HG02642 (cell line): ENCODE results near the gene TRIP10.
"Not testable (repeated sequence)": the region's sequence is repeated elsewhere in the genome, so short reads cannot be mapped to it uniquely, and the experiment has no call there.

Experiments
- ATAC-seq: cut with Tn5 transposase; IDR thresholded peaks from one replicate; pipeline ENCODE4 v1.9.1; 2021; ENCODE audit warnings: mild to moderate bottlenecking; ENCODE audit not compliant: unreplicated experiment, poor library complexity

The TRIP10 gene, protein sequence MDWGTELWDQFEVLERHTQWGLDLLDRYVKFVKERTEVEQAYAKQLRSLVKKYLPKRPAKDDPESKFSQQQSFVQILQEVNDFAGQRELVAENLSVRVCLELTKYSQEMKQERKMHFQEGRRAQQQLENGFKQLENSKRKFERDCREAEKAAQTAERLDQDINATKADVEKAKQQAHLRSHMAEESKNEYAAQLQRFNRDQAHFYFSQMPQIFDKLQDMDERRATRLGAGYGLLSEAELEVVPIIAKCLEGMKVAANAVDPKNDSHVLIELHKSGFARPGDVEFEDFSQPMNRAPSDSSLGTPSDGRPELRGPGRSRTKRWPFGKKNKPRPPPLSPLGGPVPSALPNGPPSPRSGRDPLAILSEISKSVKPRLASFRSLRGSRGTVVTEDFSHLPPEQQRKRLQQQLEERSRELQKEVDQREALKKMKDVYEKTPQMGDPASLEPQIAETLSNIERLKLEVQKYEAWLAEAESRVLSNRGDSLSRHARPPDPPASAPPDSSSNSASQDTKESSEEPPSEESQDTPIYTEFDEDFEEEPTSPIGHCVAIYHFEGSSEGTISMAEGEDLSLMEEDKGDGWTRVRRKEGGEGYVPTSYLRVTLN

DNA sequence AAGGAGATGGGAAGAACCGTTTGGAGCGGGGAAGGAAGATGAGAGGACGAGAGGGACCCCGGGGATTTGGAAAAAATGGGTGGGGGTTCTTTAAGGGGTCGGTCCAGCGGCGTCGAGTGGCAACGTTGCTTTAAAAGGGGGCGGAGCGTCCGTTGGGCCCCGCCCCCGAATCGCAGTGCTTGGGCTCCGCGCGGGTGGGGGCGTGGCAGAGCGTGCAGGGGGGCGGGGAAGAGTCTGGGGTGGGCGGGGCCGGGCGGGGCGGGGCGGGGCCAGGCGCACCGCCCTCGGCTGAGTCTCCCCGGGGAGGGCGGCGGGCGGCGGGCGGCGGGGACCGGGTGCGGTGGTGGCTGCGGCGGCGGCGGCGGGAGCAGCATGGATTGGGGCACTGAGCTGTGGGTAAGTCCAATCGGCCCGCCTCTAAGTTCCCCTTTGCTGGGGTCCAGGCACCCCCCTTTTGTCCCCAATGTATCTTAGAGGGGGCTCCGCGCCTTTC is at the start of gene TRIP10:
Gene TRIP10 (plus strand): TSS at position 291 of the 493 bp plus-strand sequence. CDS start 82 bp downstream, at position 373.
- no peak for ATAC-seq

DNA sequence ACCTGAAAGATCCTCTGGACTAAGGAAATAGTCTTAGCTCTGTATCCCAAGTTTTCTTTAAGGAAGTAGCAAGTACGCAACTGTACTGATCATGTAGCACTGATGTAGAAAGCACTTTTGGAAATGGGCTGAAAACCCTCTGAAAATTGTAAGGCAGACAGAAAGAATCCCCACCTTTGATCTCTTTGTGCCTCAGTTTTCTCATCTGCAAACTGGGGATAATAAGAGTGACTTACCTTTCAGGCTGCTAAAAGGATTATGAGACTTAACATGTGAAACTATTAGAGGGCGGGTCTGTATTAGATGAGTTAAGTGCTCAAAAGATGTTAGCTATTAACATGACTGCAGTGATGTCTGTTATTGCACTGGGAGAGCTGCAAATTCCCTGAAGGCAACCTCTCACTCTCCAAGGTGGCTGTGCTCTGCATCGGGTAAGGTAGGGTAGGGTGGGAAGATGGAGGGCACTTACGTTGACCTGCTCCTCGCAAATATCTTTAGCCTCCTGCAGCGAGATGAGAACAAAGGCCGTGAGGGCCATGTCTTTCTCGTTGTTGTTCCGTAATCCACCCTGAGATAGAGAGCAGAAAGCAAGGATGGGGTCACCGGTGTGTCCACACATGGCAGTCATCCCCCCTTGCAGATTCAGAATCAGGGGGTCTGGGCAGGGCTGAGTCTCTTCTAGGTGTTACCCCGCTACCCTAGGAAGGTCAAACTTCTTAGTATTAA is 49.2 kb upstream of the TRIP10 start:
- ATAC-seq: no peak

DNA sequence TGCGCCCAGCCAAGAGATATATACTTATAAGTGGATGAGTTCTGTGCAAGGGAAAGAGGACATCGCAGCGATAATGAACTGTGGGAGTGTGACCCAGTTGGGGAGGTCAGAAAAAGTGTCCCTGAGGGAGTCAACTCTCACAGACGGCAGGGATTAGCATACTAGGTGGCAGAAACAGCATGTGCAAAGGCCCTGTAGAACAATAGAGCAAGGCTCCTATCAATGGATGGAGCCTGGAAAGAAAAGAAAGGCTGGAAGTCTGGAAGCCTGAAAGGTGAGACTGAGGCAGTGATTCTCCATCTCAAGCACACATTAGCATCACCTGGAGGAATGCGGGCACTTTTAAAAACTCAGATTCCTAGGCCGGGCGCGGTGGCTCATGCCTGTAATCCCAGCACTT is 48.1 kb upstream of the TRIP10 start:
- no peak for ATAC-seq

DNA sequence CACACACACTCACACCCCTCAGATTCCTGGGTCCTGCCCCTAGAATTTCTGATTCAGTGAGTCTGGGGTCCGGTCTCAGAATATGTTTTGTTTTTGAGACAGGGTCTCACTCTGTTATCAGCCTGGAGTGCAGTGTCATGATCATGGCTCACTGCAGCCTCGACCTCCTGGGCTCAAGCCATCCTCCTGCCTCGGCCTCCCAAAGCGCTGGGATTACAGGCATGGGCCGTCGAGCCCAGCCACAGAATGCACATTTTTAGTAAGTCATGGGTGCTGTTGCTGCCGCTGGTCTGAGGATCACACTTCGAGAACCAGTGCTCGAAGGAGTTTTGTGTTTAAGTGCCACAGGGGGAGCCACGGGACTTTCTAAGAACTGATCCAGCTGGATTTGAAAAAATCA is 47.5 kb upstream of the TRIP10 start:
- no peak for ATAC-seq

DNA sequence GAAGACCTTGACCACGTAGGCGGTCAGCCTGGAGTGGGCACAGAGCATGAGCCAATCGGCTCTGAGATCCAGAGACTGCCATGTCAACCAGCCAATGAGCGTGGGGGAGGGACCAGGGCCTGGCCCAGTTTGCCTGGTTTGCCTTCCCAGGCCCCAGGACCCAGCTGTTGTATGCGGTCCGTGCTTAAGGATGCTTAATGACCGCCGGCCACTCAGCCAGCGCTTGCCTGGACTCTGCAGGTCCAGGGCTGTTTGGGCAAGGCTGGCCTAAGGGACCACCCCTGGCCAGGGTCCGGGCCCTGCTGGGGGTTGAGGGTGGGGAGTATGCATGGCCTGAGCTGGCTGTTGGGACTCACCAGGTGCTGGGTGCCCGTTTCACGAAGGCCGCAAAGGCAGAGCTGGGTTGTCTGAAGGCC is 46.4 kb upstream of the TRIP10 start:
- no peak for ATAC-seq

DNA sequence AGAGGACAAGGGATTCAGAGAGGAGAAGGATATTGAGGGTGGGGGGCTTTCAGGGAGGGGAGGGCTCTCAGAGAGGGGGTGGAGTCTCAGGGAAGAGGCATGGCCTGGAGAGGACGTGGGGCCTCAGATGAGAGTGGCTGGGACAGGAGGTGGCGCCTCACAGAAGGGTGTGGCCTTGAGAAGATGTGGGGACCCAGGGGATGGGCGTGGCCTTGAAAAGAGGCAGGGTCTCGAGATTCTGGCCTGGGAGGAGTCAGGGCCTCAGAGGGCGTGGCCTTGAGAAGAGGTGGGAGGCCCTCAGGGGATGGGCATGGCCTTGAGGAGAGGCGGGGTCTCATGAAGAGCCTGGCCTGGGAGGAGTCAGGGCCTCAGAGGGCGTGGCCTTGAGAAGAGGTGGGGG is 45.8 kb upstream of the TRIP10 start:
- no peak for ATAC-seq

DNA sequence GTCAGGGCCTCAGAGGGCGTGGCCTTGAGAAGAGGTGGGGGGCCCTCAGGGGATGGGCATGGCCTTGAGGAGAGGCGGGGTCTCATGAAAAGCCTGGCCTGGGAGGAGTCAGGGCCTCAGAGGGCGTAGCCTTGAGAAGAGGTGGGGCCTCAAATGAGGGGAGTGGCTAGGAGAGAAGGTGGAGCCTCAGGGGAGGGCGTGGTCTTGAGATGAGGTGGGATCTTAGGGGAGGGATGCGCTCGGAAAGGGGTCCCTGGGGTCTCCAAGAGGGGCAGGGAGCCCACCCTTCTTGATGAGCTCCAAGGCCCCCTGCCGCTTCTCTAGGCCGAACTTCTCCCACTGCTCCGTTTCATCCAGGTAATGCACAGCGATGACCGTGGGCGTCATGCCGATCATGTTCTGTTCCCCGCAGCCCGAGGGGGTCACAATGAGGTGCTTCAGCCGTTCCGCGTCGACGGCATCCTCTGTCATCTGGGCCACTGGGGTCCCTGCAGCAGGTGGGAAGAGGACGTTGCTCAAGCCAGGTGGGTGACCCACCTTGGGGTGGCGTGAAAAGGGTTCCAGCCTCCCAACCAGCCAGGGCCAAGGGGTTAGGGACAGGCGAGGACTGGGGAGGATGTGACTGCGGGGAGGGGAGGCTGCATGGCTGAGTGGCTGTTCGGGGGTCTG is 45.2 kb upstream of the TRIP10 start:
- no peak for ATAC-seq

DNA sequence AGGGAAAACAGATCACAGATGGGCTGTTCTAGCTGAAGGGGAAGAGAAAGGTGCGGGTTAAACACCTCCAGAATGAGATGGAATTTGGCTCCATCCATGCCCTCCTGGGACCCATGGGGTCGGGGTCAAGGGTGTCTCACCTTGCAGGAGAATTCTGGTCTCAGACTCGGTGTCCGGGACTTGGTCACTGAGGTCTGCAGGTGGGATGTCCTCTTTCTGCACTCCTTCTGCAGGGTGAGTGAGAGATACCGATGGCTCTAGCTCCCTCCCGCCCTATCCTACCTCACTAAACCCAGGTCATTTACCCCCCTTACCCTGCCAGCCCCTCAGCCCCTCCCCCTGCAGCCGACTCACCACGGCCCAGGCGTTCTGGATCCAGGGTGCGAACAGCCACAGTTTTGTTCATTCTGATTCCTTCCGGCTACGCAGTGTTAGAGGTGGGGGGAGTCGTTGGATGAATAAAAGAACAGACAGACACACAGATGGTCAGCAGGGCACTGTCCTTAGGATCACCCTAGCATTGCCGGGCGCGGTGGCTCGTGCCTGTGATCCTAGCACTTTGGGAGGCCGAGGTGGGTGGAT is 43.1 kb upstream of the TRIP10 start:
- ATAC-seq: no peak

DNA sequence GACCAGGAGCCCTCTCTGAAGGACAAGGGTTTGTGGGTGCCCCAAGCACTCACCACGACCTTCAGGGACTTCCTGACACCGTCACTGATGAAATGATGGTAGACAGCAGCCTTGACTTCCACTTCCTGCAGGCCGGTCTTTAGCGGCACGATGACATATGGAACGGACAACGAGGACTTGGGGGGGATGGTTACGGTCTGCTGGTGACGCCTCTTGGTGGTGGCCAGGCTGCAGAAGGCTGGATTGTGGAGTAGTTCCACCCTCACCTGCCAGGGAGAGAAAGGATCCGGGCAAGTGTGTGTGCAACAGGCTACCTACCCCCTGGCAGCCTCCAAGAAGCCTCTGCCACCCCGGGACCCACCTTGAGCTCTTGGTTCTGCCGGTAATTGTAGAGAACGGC is 42.2 kb upstream of the TRIP10 start:
- no peak for ATAC-seq

DNA sequence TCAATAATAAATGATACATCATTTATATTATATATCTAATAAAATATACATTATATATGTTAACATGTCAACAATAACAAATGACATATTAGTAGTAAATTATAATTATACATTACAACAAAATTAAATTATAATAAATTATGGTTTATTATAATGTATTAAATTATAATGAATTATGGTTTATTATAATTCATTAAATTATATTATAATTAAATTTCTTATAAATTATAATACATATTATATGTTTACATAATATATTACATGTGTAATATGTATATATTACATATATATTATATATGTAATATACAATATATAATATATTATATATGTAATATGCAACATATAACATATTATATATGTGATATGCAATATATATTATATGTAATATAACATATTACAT is 39.5 kb upstream of the TRIP10 start:
- no peak for ATAC-seq

DNA sequence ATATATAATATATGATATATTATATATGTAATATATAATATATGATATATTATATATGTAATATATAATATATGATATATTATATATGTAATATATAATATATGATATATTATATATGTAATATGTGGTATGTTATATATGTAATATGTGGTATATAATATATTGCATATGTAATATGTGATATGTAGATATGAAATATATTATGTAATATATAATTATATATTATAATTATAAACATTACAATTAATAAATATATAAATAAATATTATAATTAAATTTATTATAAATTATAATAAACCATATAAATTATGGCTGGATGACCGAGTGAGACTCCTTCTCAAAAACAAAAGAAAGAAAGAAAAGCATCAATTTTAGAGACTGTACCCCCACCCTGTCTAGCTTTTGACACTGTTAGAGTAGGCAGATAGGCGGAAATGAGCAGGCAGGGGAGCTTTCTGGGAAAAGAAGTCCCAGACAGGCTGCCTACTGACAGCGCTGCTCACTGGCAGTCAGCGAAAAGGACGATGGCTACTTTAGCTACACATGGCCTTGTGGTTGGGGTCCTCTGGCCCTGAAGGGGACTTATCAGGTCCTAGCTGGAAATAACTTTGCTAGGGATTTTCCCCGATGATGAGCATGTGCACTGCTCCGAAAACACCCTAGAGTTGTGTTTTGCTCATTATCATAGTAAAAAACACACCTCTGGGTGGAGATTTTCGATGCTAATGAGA is 38.7 kb upstream of the TRIP10 start:
- ATAC-seq: no peak

DNA sequence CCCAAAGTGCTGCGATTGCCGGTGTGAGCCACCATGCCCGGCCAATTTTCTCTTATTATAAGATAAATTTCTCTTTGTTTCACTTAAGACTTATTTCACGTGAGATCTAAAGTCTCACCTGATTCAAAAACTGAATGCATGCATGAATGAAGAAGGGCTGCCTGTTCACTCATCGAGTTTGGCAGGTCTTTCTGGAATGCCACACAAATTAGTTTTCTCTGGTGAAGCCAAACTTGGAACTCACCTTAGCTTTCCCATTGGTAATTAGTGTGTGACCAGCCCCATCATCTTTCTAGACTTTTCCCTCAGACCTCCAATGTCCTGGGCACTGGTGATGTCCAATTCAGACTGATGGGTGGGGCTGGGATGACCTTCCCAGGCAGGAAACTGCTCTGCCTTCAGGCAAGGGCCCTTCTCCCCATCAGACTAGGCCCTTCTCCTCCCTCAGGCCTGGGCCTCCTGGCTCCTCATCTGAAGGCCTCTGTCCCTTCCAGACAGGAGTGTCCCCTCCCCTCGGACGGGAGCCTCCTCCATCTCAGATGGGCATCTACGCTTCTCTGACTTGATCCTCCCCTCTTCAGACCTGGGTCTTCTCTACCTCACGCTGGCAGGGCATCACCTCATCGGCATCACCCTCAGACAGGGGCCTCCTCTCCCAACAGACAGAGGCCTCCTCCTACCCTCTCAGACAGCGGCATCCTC is 33.4 kb upstream of the TRIP10 start:
- no peak for ATAC-seq

DNA sequence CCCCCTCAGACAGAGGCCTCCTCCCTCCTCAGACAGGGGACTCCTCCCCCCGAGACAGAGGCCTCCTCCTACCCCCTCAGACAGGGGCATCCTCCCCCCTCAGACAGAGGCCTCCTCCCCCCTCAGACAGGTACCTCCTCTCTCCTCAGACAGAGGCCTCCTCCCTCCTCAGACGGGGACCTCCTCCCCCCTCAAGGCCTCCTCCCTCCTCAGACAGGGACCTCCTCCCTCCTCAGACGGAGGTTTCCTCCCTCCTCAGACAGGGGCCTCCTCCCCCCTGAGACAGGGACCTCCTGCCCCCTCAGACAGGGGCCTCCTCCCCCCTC is 32.9 kb upstream of the TRIP10 start:
- ATAC-seq: no peak

DNA sequence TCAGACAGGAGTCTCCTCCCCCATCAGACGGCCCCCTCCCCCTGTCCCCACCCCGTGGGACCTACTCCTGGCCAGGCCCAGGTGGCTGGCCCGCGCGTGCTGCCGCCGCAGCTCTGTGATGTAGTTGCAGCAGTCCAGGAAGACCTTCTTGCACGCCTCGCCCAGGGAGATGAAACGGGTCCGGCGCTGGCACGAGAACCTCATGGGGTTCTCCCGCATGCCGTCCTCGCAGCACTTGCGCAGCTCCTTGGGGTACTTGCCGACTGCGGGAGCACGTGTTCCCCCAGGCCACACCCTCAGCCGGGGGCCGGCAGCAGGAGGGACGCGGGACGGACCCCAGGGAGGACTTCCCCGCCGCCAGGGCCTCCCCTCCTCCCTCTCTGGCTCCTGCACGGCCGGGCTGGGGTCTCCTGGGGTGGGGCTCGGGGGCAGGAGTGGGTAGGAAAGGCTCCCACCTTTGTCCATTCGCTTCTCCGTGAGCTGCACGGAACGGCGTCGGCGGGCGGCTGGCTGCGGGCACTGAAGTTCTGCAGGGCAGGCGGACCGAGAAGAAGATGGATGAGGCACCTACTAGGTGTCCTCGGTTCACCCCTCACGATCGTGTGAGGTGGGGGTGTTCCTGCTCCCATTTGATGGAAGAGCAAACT is 32.3 kb upstream of the TRIP10 start:
- no peak for ATAC-seq

DNA sequence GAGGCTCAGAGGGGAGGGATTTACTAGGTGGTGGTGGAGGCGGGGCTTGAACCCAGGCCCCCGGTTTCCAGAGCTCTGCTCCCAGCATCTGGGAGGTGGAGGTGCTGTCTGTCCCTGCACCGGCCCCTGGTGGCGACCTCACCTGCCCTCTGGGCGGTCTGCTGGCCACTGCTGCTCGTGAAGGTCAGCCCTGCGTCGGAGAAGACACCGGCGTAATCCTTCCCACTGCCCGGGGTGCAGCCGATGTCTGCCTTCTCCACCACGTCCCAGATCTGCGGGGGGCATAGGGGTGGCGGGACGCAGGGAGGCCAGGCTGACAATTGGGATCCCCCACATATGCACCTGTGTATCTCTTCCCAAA is 31.8 kb upstream of the TRIP10 start:
- ATAC-seq: no peak

DNA sequence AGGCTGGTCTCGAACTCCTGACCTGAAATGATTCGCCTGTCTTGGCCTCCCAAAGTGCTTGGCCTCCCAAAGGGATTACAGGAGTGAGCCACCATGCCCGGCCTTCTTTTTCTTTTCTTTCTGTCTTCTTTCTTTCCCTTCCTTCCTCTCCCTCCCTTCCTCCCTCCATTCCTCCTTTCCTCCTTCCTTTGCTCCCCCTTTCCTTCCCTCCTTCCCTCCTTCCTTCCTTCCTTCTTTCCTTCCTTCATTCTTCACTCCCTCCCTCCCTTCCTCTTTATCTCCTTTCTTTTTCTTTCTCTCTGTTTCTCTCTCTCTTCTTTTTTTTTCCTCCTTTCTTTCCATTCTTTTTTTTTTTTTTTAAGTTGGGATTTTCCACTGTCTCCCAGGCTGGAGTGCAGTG is 31.1 kb upstream of the TRIP10 start:
- no peak for ATAC-seq

DNA sequence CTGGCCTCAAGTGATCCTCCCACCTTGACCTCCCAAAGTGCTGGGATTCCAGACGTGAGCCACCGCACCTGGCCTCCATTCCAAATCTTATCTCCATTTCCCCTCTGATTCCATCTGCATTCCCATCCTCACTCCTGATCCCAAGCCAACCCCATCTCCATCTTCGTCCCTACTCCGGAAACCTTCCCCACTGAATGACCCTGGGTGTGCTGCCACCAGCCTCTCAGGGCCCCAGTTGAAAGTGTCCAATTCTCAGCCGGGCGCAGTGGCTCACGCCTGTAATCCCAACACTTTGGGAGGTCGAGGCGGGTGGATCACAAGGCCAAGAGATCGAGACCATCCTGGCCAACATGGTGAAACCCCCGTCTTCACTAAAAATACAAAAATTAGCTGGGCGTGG is 30.6 kb upstream of the TRIP10 start:
- not testable (repeated sequence) for ATAC-seq

DNA sequence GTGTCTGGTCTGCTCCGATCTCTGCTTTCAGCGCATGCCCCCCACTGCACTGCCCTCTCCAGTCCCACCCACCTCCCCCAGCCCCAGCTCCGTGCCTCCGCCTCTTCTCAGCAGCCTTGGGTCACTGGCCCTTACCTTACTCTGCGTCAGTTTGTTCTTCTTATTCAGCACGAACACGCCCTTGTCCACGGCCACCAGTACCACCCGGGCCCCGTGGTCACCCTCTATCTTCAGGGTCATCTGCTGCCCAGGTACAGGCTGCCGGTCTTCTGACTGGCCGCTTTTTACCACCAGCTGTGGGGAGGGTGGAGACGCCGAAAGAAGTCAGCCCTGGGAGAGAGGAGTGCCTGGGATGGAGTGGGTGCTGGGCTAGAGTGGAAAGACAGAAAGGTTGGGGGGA is 29.9 kb upstream of the TRIP10 start:
- no peak for ATAC-seq
